HEK293T (cell line): ENCODE measurements around the gene HGF.

Experiments used
- CTCF ChIA-PET: fragments of 350-600 bp; formaldehyde crosslinking; extraction: SDS; loops from one replicate; lab custom pipeline; 2021; ENCODE audit warnings: antibody characterized with exemption, inconsistent platforms; lab: Yijun Ruan, JAX
- POLR2A ChIA-PET: fragments of 350-600 bp; formaldehyde crosslinking; extraction: SDS; loops from one replicate; lab custom pipeline; 2020; ENCODE audit warnings: antibody characterized with exemption, inconsistent platforms; lab: Yijun Ruan, JAX
- DNase-seq: peaks from one replicate; pipeline ENCODE4 v3.0.0; 2012; ENCODE audit warnings: mixed read lengths; ENCODE audit errors: extremely low spot score
- ARNT ChIP-seq: fragments of 450-650 bp; IDR thresholded peaks from 2 replicates; pipeline ENCODE4 v1.6.1; 2017; ENCODE audit warnings: mild to moderate bottlenecking
- CTBP1 ChIP-seq: fragments of 450-650 bp; IDR thresholded peaks from 2 replicates; pipeline ENCODE4 v1.6.1; 2016; ENCODE audit warnings: borderline replicate concordance
- ELF4 ChIP-seq: fragments of 450-650 bp; IDR thresholded peaks from 2 replicates; pipeline ENCODE4 v1.6.1; 2017; ENCODE audit warnings: antibody characterized with exemption
- FOXA1 ChIP-seq: fragments of 450-650 bp; IDR thresholded peaks from 2 replicates; pipeline ENCODE4 v1.6.1; 2016; ENCODE audit warnings: mild to moderate bottlenecking
- FOXK2 ChIP-seq: fragments of 450-650 bp; IDR thresholded peaks from 2 replicates; pipeline ENCODE4 v1.6.1; 2016; ENCODE audit warnings: mild to moderate bottlenecking
- FOXM1 ChIP-seq: fragments of 450-650 bp; IDR thresholded peaks from 2 replicates; pipeline ENCODE4 v1.6.1; 2017; ENCODE audit warnings: mild to moderate bottlenecking, borderline replicate concordance
- HDGF ChIP-seq: fragments of 450-650 bp; IDR thresholded peaks from 2 replicates; pipeline ENCODE4 v1.6.1; 2017; ENCODE audit warnings: antibody characterized with exemption, borderline replicate concordance
- L3MBTL2 ChIP-seq: fragments of 450-650 bp; conservative IDR thresholded peaks from 2 replicates; pipeline ENCODE4 v1.6.1; 2016; ENCODE audit warnings: mild to moderate bottlenecking
- LEF1 ChIP-seq: fragments of 450-650 bp; IDR thresholded peaks from 2 replicates; pipeline ENCODE4 v1.6.1; 2017; ENCODE audit warnings: mild to moderate bottlenecking, borderline replicate concordance
- NFRKB ChIP-seq: fragments of 450-650 bp; IDR thresholded peaks from 2 replicates; pipeline ENCODE4 v1.6.1; 2016; ENCODE audit warnings: mild to moderate bottlenecking, moderate library complexity
- SP1 ChIP-seq: fragments of 450-650 bp; IDR thresholded peaks from 2 replicates; pipeline ENCODE4 v1.6.1; 2017
- SUZ12 ChIP-seq: fragments of 450-650 bp; IDR thresholded peaks from 2 replicates; pipeline ENCODE4 v1.6.1; 2016; ENCODE audit warnings: mild to moderate bottlenecking
- TARDBP ChIP-seq: fragments of 450-650 bp; IDR thresholded peaks from 2 replicates; pipeline ENCODE4 v1.6.1; 2016
- ZNF384 ChIP-seq: fragments of 450-650 bp; IDR thresholded peaks from 2 replicates; pipeline ENCODE4 v1.6.1; 2016
- TF ChIP-seq, protein P1 (sequence below): fragments of 450-650 bp; IDR thresholded peaks from 2 replicates; pipeline ENCODE4 v1.6.1; 2016

The HGF gene

DNA sequence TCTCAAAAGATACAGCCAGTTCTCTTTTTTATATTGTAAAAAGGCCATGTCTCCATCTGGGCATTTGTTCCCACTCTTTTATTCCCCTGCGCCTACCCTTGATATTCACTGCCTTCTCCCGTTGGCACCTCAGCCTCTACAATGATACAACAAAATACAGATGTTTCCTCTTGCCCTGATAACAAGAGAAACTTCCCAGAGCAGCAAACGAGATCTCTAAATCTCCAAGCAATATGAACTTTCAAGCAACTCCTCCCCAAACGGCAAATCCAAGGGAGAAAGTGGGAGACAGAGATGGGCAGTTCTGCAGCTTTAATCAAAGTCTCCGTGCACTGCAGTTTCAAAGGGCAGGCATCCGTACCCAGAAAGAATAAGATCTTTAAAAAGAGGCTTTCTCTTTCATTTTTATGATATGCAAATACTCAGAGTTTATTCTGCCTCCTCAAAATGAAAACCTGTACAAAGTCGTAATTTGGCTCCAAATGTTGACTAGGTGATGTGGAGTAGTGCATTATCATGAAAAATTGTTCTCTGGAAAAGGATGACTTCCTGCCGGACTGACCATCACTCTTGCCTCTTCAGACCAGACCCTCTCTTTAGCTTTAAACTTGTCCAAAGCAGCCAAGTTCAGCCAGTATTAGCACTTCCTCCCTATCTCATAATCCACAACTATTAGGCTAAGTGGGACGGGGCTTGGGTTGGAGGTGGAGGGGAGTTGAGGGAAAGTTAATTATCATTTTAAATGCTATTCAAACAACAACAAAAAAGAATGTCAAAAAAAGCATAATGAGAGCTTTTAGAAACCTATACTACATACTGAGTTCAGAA lies 682 bp downstream of the HGF start:
- no peak for DNase-seq
- ChIA-PET POLR2A (no interaction called here), CTCF (interaction anchor here (0.9 to 1.4 kb wide), 2 partner anchors 14 to 21 kb away, joined by 3 read pairs; no protein-coding TSS in a partner anchor)

DNA sequence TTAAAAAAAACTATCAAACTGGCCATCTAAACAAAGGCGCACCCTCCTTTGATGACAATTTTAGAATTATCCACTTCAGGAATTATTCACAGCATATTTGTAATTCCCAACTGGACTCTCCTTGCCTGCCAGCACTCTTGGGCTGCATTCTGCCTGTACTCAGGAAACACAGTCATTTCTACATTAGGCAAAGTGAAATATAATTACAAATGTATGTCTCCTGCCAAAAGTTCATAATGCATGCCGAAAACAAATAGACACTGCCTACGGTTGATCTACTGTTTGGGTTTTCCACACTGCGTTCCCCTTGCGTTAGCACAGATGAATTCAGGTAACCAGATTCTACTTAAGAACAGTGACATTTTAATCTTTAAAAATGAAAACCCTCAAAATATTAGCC lies 1.9 kb downstream of the HGF start:
- CTCF ChIA-PET = no interaction called here
- POLR2A ChIA-PET = no interaction called here
- TF ChIP-seq SP1 = no peak
- TF ChIP-seq NFRKB = no peak
- no peak for TF ChIP-seq FOXK2
- TF ChIP-seq, protein P1, sequence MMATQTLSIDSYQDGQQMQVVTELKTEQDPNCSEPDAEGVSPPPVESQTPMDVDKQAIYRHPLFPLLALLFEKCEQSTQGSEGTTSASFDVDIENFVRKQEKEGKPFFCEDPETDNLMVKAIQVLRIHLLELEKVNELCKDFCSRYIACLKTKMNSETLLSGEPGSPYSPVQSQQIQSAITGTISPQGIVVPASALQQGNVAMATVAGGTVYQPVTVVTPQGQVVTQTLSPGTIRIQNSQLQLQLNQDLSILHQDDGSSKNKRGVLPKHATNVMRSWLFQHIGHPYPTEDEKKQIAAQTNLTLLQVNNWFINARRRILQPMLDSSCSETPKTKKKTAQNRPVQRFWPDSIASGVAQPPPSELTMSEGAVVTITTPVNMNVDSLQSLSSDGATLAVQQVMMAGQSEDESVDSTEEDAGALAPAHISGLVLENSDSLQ = no peak
- TF ChIP-seq HDGF = no peak
- no peak for TF ChIP-seq L3MBTL2
- no peak for TF ChIP-seq FOXM1
- TF ChIP-seq ZNF384 = no peak
- DNase-seq = no peak

More for the DNA sequence above, 682 bp downstream of the HGF start:
- TF ChIP-seq ELF4 = no peak
- TF ChIP-seq L3MBTL2 = no peak
- no peak for TF ChIP-seq LEF1
- no peak for TF ChIP-seq ARNT
- TF ChIP-seq SUZ12 = no peak

GRCh38 chr7:81761821-81762220 lies 8.0 kb downstream of the HGF start:
- TF ChIP-seq ZNF384 (no peak), SUZ12 (no peak), FOXA1 (no peak), SP1 (no peak), CTBP1 (no peak), ELF4 (no peak), ARNT (no peak), LEF1 (no peak), FOXK2 (no peak), TARDBP (no peak), L3MBTL2 (no peak), FOXM1 (no peak)
- TF ChIP-seq, protein P1 = no peak
- CTCF ChIA-PET = no interaction called here
- no peak for DNase-seq
- POLR2A ChIA-PET = no interaction called here

GRCh38 chr7:81761031-81761430 lies 8.8 kb downstream of the HGF start:
- TF ChIP-seq SUZ12 = no peak
- no peak for TF ChIP-seq FOXM1
- TF ChIP-seq NFRKB = no peak
- no peak for TF ChIP-seq ZNF384
- TF ChIP-seq ELF4 = no peak
- TF ChIP-seq HDGF = no peak
- no peak for TF ChIP-seq ARNT
- TF ChIP-seq LEF1 = no peak
- TF ChIP-seq TARDBP = no peak
- no peak for TF ChIP-seq FOXA1
- TF ChIP-seq SP1 = no peak
- CTCF ChIA-PET = no interaction called here
- no peak for DNase-seq
- POLR2A ChIA-PET = no interaction called here

DNA sequence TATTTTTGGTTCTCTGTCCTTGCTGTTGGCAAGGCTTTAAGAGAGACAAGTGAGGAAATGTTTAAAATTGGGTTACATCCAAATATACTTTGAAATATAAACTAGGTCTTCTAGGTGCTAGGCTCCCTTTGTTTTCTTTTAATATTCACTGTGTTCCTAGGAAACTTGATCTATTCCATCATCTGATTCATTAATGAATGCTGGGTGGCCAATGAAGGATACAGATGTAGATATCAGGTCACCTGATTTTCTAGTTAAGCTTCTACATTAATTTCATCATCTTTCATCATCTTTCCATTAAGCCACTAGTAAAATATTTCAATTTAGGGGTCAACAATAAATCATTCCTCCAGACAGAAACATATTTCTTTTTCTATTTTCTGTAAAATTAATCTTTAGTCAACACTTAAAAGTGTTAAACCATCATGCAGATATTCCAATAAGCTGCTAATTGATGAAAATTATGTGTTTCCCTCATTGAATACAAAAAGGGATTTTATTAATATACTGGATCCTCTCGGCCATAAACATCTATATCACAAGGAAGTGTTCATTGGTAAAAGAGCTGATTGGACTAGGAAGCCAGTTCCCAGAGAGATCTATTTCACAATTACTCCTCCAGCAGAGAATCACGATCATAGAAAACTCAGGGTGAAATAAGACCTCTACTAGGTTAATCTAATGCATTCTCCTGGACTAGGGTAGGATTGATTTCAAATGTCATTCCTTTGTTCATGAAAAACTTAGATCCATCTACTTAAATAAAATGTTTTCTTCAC lies 14.7 kb downstream of the HGF start:
- ChIA-PET CTCF (no interaction called here), POLR2A (no interaction called here)
- TF ChIP-seq SP1 (no peak), CTBP1 (no peak), HDGF (no peak)
- no peak for DNase-seq

DNA sequence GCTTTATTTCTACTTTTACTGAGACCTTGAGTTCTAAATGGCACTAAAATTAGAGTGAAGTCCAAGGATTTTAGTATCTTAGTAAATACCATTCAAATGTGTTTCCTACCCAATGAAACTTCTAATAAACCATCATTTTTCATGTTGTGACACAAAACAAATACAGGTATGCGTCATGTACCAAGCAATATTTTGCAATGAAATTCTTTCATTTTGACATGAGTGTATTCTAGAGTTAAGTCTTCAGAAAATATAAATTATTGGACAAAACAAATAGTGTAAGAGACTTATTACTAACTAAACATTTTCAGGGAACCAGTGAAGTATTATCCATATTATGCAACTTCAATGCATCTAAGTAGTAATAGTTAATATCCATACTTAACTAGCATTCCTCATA lies 16.5 kb downstream of the HGF start:
- DNase-seq = no peak
- CTCF ChIA-PET = no interaction called here
- no peak for TF ChIP-seq FOXM1
- no peak for TF ChIP-seq L3MBTL2
- TF ChIP-seq LEF1 = no peak
- TF ChIP-seq NFRKB = no peak
- TF ChIP-seq, protein P1 = no peak
- no peak for TF ChIP-seq TARDBP
- TF ChIP-seq ZNF384 = no peak
- TF ChIP-seq ELF4 = no peak
- TF ChIP-seq HDGF = no peak
- no peak for TF ChIP-seq SP1
- TF ChIP-seq CTBP1 = no peak
- TF ChIP-seq SUZ12 = no peak
- POLR2A ChIA-PET = no interaction called here
